NCI-H2081 treated with DMSO at 0.1 percent for 48 hours (cell line): Measurements from ENCODE around the gene CLDN8.
A peak's percentile ranks its signal among the peaks of the same experiment; 100 is the strongest.

ENCODE experiments used
- DNase-seq: peaks from one replicate; lab custom pipeline; 2025; lab: John Stamatoyannopoulos, UW

Gene CLDN8

GRCh38 chr21:30206551-30207251 lies 9.2 kb downstream of the CLDN8 start:
- DNase-seq = no peak

GRCh38 chr21:30200000-30200399 lies 15.9 kb downstream of the CLDN8 start:
- no peak for DNase-seq

GRCh38 chr21:30194701-30195299 lies 21.1 kb downstream of the CLDN8 start:
- DNase-seq = peak; percentile 3

- no peak for DNase-seq
Measured at GRCh38 chr21:30193201-30193600, 22.7 kb downstream of the CLDN8 start.

GRCh38 chr21:30190554-30190953 lies 25.3 kb downstream of the CLDN8 start:
- DNase-seq = no peak

GRCh38 chr21:30189773-30190172 lies 26.1 kb downstream of the CLDN8 start:
- DNase-seq = no peak

- no peak for DNase-seq
Measured at GRCh38 chr21:30186242-30186641, 29.7 kb downstream of the CLDN8 start.

- no peak for DNase-seq
Measured at GRCh38 chr21:30168086-30168485, 47.8 kb downstream of the CLDN8 start.

- no peak for DNase-seq
Measured at GRCh38 chr21:30166705-30167104, 49.2 kb downstream of the CLDN8 start, which contains the start of gene CLDN17. Gene CLDN17, minus strand, starts transcription at chr21:30166805. Its CDS starts 188 bp downstream, at chr21:30166617.

- no peak for DNase-seq
Measured at GRCh38 chr21:30166171-30166570, 49.7 kb downstream of the CLDN8 start.

- no peak for DNase-seq
Measured at GRCh38 chr21:30164796-30165195, 51.1 kb downstream of the CLDN8 start.
